GM12878 (cell line): ENCODE results near the gene FBXL15. TPM values are rescaled to one million over a fixed set of nuclear protein-coding genes. Genes with fewer than 3 reads are reported as not detected.

Experiments used
- ATAC-seq: fragments of 200-7000 bp; cut with Tn5 transposase; 3 replicates; pipeline ENCODE4 v1.9.1; 2020; ENCODE audit warnings: mild to moderate bottlenecking, moderate library complexity
- BruUV-seq: library from RNA; stranded (reverse); fragments of 400-500 nt; replicated peaks from 2 replicates; lab custom pipeline; 2021; lab: Mats Ljungman, UMichigan
- CTCF ChIA-PET: fragments of 300-600 bp; sonication (Branson Sonifier 250); formaldehyde crosslinking; extraction: SDS; loops from one replicate; lab custom pipeline; 2021; ENCODE audit warnings: inconsistent platforms; lab: Yijun Ruan, JAX
- POLR2A ChIA-PET: fragments of 350-600 bp; formaldehyde crosslinking; extraction: SDS; loops from one replicate; lab custom pipeline; 2021; ENCODE audit warnings: inconsistent platforms; lab: Charles Lee
- RAD21 ChIA-PET: fragments of 300-600 bp; sonication (Branson Sonifier 250); formaldehyde crosslinking; loops from one replicate; lab custom pipeline; 2023; ENCODE audit warnings: antibody characterized with exemption; ENCODE audit not compliant: unreplicated experiment; lab: Charles Lee
- SMC1A ChIA-PET: fragments of 300-600 bp; sonication (Branson Sonifier 250); formaldehyde crosslinking; loops from one replicate; lab custom pipeline; 2023; ENCODE audit not compliant: unreplicated experiment, uncharacterized antibody; lab: Charles Lee
- DNase-seq: peaks from one replicate; pipeline ENCODE4 v3.0.0-alpha.2; 2011; ENCODE audit warnings: low read depth, low spot score
- FAIRE-seq: peaks from 3 replicates; lab custom pipeline; 2011; peaks lifted over from hg19 to GRCh38; lab: Jason Lieb, UNC
- H2AFZ ChIP-seq: 2 replicates; pipeline ENCODE4 v1.6.0; 2011; ENCODE audit warnings: low read depth, low read length, control low read depth; ENCODE audit not compliant: control insufficient read depth
- H3K27ac ChIP-seq: 2 replicates; pipeline ENCODE4 v1.5.1; 2011; ENCODE audit warnings: control low read depth; ENCODE audit not compliant: control insufficient read depth, insufficient read depth
- H3K27me3 ChIP-seq, 2 experiments: replicated peaks in 1 of 2; 2 replicates each; pipeline versions ENCODE4 v1.6.0 to v1.6.1; 2011; ENCODE audit warnings: low read length in 1 of 2; ENCODE audit not compliant: control insufficient read depth in 2 of 2, insufficient read depth in 2 of 2
- H3K36me3 ChIP-seq, 2 experiments: 2 replicates each; pipeline ENCODE4 v1.5.1; 2011; ENCODE audit warnings: low read length in 1 of 2; ENCODE audit not compliant: control insufficient read depth in 2 of 2, insufficient read depth in 2 of 2
- H3K4me1 ChIP-seq: 2 replicates; pipeline ENCODE4 v1.6.1; 2011; ENCODE audit warnings: mild to moderate bottlenecking, low read length, moderate library complexity, mixed read lengths; ENCODE audit not compliant: control insufficient read depth, insufficient read depth
- H3K4me2 ChIP-seq: 2 replicates; pipeline ENCODE4 v1.6.0; 2011; ENCODE audit warnings: control low read depth; ENCODE audit not compliant: control insufficient read depth, insufficient read depth
- H3K4me3 ChIP-seq: fragments of 200-600 bp; sonication (generic); 2 replicates; pipeline ENCODE4 v1.5.1; 2016
- H3K79me2 ChIP-seq: 2 replicates; pipeline ENCODE4 v1.6.0; 2011; ENCODE audit warnings: low read length; ENCODE audit not compliant: control insufficient read depth, insufficient read depth
- H3K9ac ChIP-seq: 2 replicates; pipeline ENCODE4 v1.8.0; 2011; ENCODE audit warnings: low read length, control low read depth, mixed read lengths; ENCODE audit not compliant: control insufficient read depth, insufficient read depth
- H3K9me3 ChIP-seq: replicated peaks from 3 replicates; pipeline ENCODE4 v1.5.1; 2011; ENCODE audit warnings: mild to moderate bottlenecking, low read length; ENCODE audit not compliant: control insufficient read depth, insufficient read depth
- H4K20me1 ChIP-seq: 2 replicates; pipeline ENCODE4 v1.6.0; 2011; ENCODE audit not compliant: control insufficient read depth, insufficient read depth
- NFXL1 ChIP-seq: fragments of 450-650 bp; IDR thresholded peaks from 2 replicates; pipeline ENCODE4 v1.6.1; 2017; ENCODE audit warnings: antibody characterized with exemption, mild to moderate bottlenecking, borderline replicate concordance
- ZNF384 ChIP-seq: IDR thresholded peaks from 2 replicates; pipeline ENCODE4 v1.6.1; 2012; ENCODE audit warnings: low read depth, mild to moderate bottlenecking, low read length, improper control_type of control experiment, borderline replicate concordance
- WGBS: methylation state at CpG from one replicate; pipeline ENCODE4 v1.1.6; 2016; ENCODE audit warnings: low lambda C conversion rate; ENCODE audit not compliant: insufficient replicate concordance, insufficient coverage; ENCODE audit errors: missing lambda C conversion rate; 5-methylcytosine and 5-hydroxymethylcytosine counted together
- in situ Hi-C: fragments of 300-500 bp; cut with MboI; formaldehyde crosslinking; loops from 9 replicates; pipeline ENCODE4 v1.14.3; 2018; ENCODE audit warnings: mixed read lengths
- intact Hi-C: fragments of 100-400 bp; cut with micrococcal nuclease; formaldehyde crosslinking; loops from one replicate; pipeline ENCODE4 v1.14.2; 2022; ENCODE audit not compliant: unreplicated experiment
- polyA plus RNA-seq, 11 experiments: library from polyadenylated mRNA; depleted of rRNA in 4 of 11; unstranded in 6 of 11; stranded (reverse) in 5 of 11; fragments of >200 nt; fragmentation: Nextera tagmentation in 4 of 11; fragmentation: Illumina TruSeq in 1 of 11; extraction: Ambion mirVana in 4 of 11; extraction: Trizol in 1 of 11; gene quantifications; 1 replicate in 1 of 11; 2 replicates in 10 of 11; pipeline versions ENCODE4 v1.2.1 to v1.2.3, GENCODE V29; 2011 to 2016; ENCODE audit warnings: inconsistent platforms in 2 of 11, missing spikeins in 2 of 11, low read depth in 1 of 11
- total RNA-seq, 4 experiments: library from RNA; depleted of rRNA in 3 of 4; stranded (reverse); fragments of >200 nt in 3 of 4; fragmentation: Illumina TruSeq in 1 of 4; extraction: Trizol in 1 of 4; gene quantifications; 2 replicates each; pipeline versions ENCODE4 v1.2.1 to v1.2.3, GENCODE V29; 2013 to 2021

FBXL15 gene
- total and polyA plus RNA-seq, 10 of the 15 experiments (the other 5 are each of a cell fraction or from before 2014, with no cell fraction given), result 0.13 to 21.3 (median 7.9) TPM

DNA sequence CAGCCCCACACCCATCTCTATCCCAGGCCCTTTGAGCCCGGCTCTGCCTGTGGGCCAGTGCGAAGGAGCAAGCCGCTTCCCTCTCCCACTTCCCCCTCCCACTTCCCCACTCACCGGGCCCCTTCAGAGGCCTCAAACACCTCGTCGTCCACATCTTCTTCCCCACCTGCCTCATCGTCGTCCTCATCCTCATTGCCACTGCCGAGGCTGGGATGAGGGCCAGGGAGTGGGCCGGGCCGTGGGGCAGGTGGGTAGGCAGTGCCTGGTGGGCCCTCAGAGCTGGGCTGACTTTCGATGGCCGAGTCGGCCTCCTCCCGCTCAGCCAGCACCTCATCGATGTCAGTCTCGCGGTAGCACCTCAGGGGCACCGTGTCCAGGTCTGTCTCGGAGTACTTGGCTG, 5.9 kb upstream of the FBXL15 start:
- DNase-seq, result no peak
- Histone ChIP-seq H3K9me3 (no peaks in the 10 kb centered on the region), H3K4me2 (no peak overlapping the region), H3K9ac (no peak overlapping the region), H3K36me3 (no peaks in the 10 kb centered on the region), H3K27me3 (peaks cover 14 to 16% of the 10 kb centered on the region in 2 experiments), H3K4me1 (peaks cover 10% of the 10 kb centered on the region), H2AFZ (no peak overlapping the region), H4K20me1 (peaks cover 5% of the 10 kb centered on the region; the same call in 1 of the 2 replicates), H3K27ac (no peak overlapping the region), H3K79me2 (no peaks in the 10 kb centered on the region), H3K4me3 (no peak overlapping the region)
- no peak for TF ChIP-seq NFXL1
- POLR2A ChIA-PET, result no interaction called here
- RAD21 ChIA-PET, result interaction anchor here (1.0 kb wide), 1 partner anchor 64 kb away, joined by 3 read pairs; no protein-coding TSS in a partner anchor
- no peak for FAIRE-seq
- SMC1A ChIA-PET, result no interaction called here
- 18% methylated on average over 16 of the region's 20 CpGs for WGBS
- BruUV-seq, result no TSS peak
- in situ Hi-C loops (no loop called here), intact Hi-C loops (no loop called here)
- no peak for ATAC-seq
- CTCF ChIA-PET, result no interaction called here

DNA sequence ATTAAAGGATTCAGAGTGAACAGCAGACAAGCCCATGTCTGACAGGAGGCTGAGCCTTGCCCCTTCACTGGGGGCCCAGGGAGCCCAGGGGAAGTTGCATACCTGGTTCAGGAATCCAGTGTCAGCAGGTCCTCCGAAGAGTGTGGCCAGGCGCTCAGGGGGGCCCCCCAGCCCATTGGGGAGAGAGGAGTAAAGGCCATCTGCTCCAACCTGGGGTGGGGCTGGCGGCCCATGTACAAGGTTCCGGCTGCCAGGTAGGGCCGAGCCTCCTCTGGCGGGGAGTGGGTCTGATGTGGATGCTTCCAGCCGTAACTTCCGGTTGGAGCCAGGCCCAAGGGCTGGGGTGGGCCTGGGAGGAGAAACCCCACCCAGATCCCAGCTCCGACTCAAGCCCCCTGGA, 4.4 kb upstream of the FBXL15 start:
- Histone ChIP-seq H3K9me3 (no peaks in the 10 kb centered on the region), H3K27ac (no peak overlapping the region), H3K27me3 (peaks cover 3% of the 10 kb centered on the region in 2 experiments), H3K9ac (no peak overlapping the region), H3K79me2 (no peaks in the 10 kb centered on the region), H3K4me1 (peaks cover 17% of the 10 kb centered on the region), H3K36me3 (no peaks in the 10 kb centered on the region), H3K4me3 (no peak overlapping the region), H3K4me2 (no peak overlapping the region), H4K20me1 (peaks cover 5% of the 10 kb centered on the region; the same call in 1 of the 2 replicates), H2AFZ (no peak overlapping the region)
- SMC1A ChIA-PET, result no interaction called here
- intact Hi-C loops (no loop called here), in situ Hi-C loops (no loop called here)
- TF ChIP-seq ZNF384, result no peak
- no TSS peak for BruUV-seq
- 24% methylated on average over 9 of the region's 9 CpGs for WGBS
- CTCF ChIA-PET, result no interaction called here
- POLR2A ChIA-PET, result interaction anchor here (0.6 kb wide), 1 partner anchor 36 kb away, joined by 5 read pairs; no protein-coding TSS in a partner anchor
- FAIRE-seq (no peak), ATAC-seq (no peak), DNase-seq (no peak)
- RAD21 ChIA-PET, result no interaction called here
